Measurements from ENCODE around the gene RALB. TPM values are rescaled to one million over a fixed set of nuclear protein-coding genes. Genes with fewer than 3 reads are reported as not detected.

Gene RALB
- total and polyA plus RNA-seq, 2 of the 8 experiments (the other 6 are each of a cell fraction or from before 2014, with no cell fraction given): 12.0 to 16.6 TPM

DNA sequence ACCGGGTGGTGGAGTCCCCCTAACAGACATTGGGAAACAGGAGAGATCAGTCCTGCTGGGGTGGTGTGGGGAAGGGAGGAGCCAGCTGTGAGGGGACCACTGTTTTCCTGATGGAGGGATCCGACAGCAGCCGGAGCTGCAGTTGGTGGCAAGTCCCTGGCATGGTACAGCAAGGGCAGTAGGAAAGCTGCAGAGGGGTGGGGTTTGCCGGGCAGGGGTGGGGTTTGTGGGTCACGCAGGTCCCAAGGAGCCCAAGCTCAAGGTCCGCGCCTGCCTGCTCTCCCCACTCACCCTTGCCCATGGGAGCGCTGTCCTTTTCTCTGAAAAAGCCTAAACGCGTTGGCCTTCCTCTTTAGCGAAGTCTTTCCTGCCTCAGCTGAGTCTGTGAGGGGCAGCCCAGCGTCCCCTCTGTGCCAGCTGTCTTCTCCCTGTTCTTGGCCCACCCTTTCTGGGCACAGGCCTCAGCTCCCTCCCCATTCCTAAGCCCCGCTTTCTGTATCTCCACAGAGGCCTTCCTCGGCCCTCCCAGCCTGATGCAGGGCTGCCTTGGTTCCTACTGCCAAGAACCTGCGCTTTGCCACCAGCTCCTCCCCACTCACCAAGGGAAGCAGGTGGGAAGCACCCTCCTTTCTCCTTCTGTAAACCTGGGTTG lies 64.0 kb downstream of the RALB start:
- no peak overlapping the region for H3K56ac ChIP-seq (replicated peaks; ENCODE audit: insufficient read length, low read depth, low read length)
- no peaks in the 10 kb centered on the region for H3K9me3 ChIP-seq (ENCODE audit: insufficient read depth in 2 of 2, low read depth in 1 of 2, low read length in 1 of 2)
- no peak for DNase-seq (ENCODE audit: low read depth in 1 of 2, low spot score in 2 of 2)
- H4K20me1 ChIP-seq (replicated peaks in 1 of 2; ENCODE audit: control insufficient read depth in 1 of 2, insufficient read depth in 2 of 2, low read length in 2 of 2): peaks cover 0 to 4% of the 10 kb centered on the region in 2 experiments
- H3K27ac ChIP-seq (ENCODE audit: low read depth, low read length): no peak overlapping the region
- peaks cover 4 to 40% (median 34%) of the 10 kb centered on the region in 4 experiments for H3K27me3 ChIP-seq (replicated peaks in 1 of 4; ENCODE audit: control insufficient read depth in 3 of 4, extremely low read depth in 1 of 4, insufficient read depth in 3 of 4, low read length in 3 of 4)
- H3K36me3 ChIP-seq (ENCODE audit: control insufficient read depth in 2 of 4, insufficient read depth in 4 of 4, low read length in 3 of 4): no peaks in the 10 kb centered on the region
- H3K23ac ChIP-seq (ENCODE audit: insufficient read length): no peak overlapping the region
- POLR2A ChIA-PET (ENCODE audit: partially characterized antibody): interaction anchor here (1.2 kb wide), 1 partner anchor 12 kb away, joined by 3 read pairs; no protein-coding TSS in a partner anchor
- no peak overlapping the region for H3K4me3 ChIP-seq (ENCODE audit: extremely low read depth in 1 of 4, insufficient read depth in 2 of 4, low read depth in 3 of 4, low read length in 4 of 4)
- H2BK120ac ChIP-seq (replicated peaks; ENCODE audit: low read depth, low read length): no peak overlapping the region
- H3K4ac ChIP-seq (replicated peaks; ENCODE audit: insufficient read length, low read depth, low read length): no peak overlapping the region
- H2BK20ac ChIP-seq (ENCODE audit: low read length): no peak overlapping the region
- H3K79me1 ChIP-seq (ENCODE audit: low read depth, low read length): no peaks in the 10 kb centered on the region
- FAIRE-seq: no peak
- no peaks in the 10 kb centered on the region for H3K79me2 ChIP-seq (ENCODE audit: control insufficient read depth in 1 of 2, insufficient read depth in 2 of 2, low read length in 2 of 2)
- no peak overlapping the region for H3K4me2 ChIP-seq (ENCODE audit: insufficient read depth in 1 of 2, low read depth in 2 of 2, low read length in 2 of 2)
- CTCF ChIA-PET (ENCODE audit: partially characterized antibody): interaction anchor here (0.9 to 4.5 kb wide), 12 partner anchors 11 to 370 kb away, joined by 3 to 15 read pairs (median 4); no protein-coding TSS in a partner anchor
- no peak overlapping the region; the same call in 1 of the 2 replicates for H3K18ac ChIP-seq (ENCODE audit: extremely low read depth, low read length)
- H3K9ac ChIP-seq (replicated peaks in 1 of 4; ENCODE audit: extremely low read depth in 1 of 4, low read depth in 3 of 4, low read length in 3 of 4): no peak overlapping the region
- 85% methylated on average over 10 of the region's 15 CpGs; no CpG with 5 or more reads in 1 of the 2 experiments for WGBS, 2 experiments (ENCODE audit: extremely low coverage in 1 of 2, insufficient coverage in 1 of 2, insufficient read length in 1 of 2, insufficient replicate concordance in 2 of 2, low coverage in 1 of 2, low lambda C conversion rate in 2 of 2, missing lambda C conversion rate in 1 of 2)
- H2AFZ ChIP-seq (ENCODE audit: low read length): 0 out of 2 replicates have a peak overlapping the region, but pooled peaks have one; percentile 37
- no peak overlapping the region for H2BK15ac ChIP-seq (ENCODE audit: low read length)
- no peak overlapping the region for H3K14ac ChIP-seq (ENCODE audit: insufficient read length)
- no peak overlapping the region for H4K91ac ChIP-seq (replicated peaks; ENCODE audit: insufficient read length, low read length)
- peak overlapping the region; percentile 27; the same call in 1 of the 2 replicates for H2BK12ac ChIP-seq (ENCODE audit: low read depth, low read length)
- no peak overlapping the region for H4K5ac ChIP-seq (ENCODE audit: insufficient read length, low read depth, low read length)
- no peak overlapping the region for H2BK5ac ChIP-seq (ENCODE audit: low read depth, low read length)
- H3K23me2 ChIP-seq (ENCODE audit: low read depth, low read length): no peaks in the 10 kb centered on the region; the same call in 1 of the 2 replicates
- peaks cover 0 to 3% (median 0%) of the 10 kb centered on the region in 4 experiments; a peak in 3 of 7 replicates for H3K4me1 ChIP-seq (replicated peaks in 1 of 4; ENCODE audit: control insufficient read depth in 3 of 4, insufficient read depth in 4 of 4, low read length in 3 of 4)
- TF ChIP-seq BCL11A (IDR thresholded peaks at IDR 0.05; ENCODE audit: low read depth in 2 of 2, low read length in 2 of 2) (no peak), RXRA (IDR thresholded peaks at IDR 0.05; ENCODE audit: insufficient read depth, low read depth, low read length) (no peak), POLR2A (IDR thresholded peaks at IDR 0.05; ENCODE audit: control extremely low read depth in 1 of 2, low read depth in 2 of 2, low read length in 2 of 2) (no peak), SIX5 (IDR thresholded peaks at IDR 0.05; ENCODE audit: low read depth, low read length) (no peak), SAP30 (IDR thresholded peaks at IDR 0.05; ENCODE audit: insufficient read depth, insufficient replicate concordance, low read length) (no peak), TAF7 (optimal IDR thresholded peaks at IDR 0.05; ENCODE audit: borderline replicate concordance, low read depth, low read length) (no peak), RAD21 (IDR thresholded peaks at IDR 0.05 in 1 of 2, conservative IDR thresholded peaks at IDR 0.05 in 1 of 2; ENCODE audit: low read depth in 2 of 2, low read length in 2 of 2) (no peak), YY1 (IDR thresholded peaks at IDR 0.05; ENCODE audit: low read depth, low read length) (no peak)
- H2AK5ac ChIP-seq (ENCODE audit: low read depth, low read length): no peak overlapping the region
- H4K8ac ChIP-seq (ENCODE audit: extremely low read depth, insufficient read depth, low read length): peak overlapping the region; percentile 73; the same call in 1 of the 2 replicates
